Smooth muscle cell (in vitro differentiated cells): ENCODE measurements around the gene FDX1. TPM values are rescaled to one million over a fixed set of nuclear protein-coding genes. Genes with fewer than 3 reads are reported as not detected.

Experiments used
- DNase-seq: peaks from one replicate; lab custom pipeline; 2025; ENCODE audit not compliant: unreplicated experiment; lab: John Stamatoyannopoulos, UW
- H2AFZ ChIP-seq: fragments of 200-600 bp; sonication (generic); 2 replicates; pipeline ENCODE4 v1.6.0; 2016; ENCODE audit warnings: antibody characterized with exemption, low read depth, mild to moderate bottlenecking
- H3F3A ChIP-seq: fragments of 200-600 bp; sonication (generic); 2 replicates; pipeline ENCODE4 v1.6.0; 2017; ENCODE audit warnings: antibody characterized with exemption, low read depth
- H3K27ac ChIP-seq: fragments of 200-600 bp; sonication (generic); 2 replicates; pipeline ENCODE4 v1.5.1; 2016; ENCODE audit warnings: low read depth, mild to moderate bottlenecking
- H3K27me3 ChIP-seq: fragments of 200-600 bp; sonication (generic); 2 replicates; pipeline ENCODE4 v1.6.1; 2016; ENCODE audit warnings: low read depth, mild to moderate bottlenecking
- H3K36me3 ChIP-seq: fragments of 200-600 bp; sonication (generic); 2 replicates; pipeline ENCODE4 v1.5.1; 2016; ENCODE audit warnings: low read depth
- H3K4me1 ChIP-seq: fragments of 200-600 bp; sonication (generic); 2 replicates; pipeline ENCODE4 v1.5.1; 2016; ENCODE audit warnings: low read depth
- H3K4me2 ChIP-seq: fragments of 200-600 bp; sonication (generic); 2 replicates; pipeline ENCODE4 v1.6.0; 2016; ENCODE audit warnings: mild to moderate bottlenecking
- H3K4me3 ChIP-seq: fragments of 200-600 bp; sonication (generic); 2 replicates; pipeline ENCODE4 v1.5.1; 2016; ENCODE audit warnings: mild to moderate bottlenecking
- H3K79me2 ChIP-seq: fragments of 200-600 bp; sonication (generic); 2 replicates; pipeline ENCODE4 v1.6.0; 2016; ENCODE audit warnings: low read depth, mild to moderate bottlenecking
- H3K9ac ChIP-seq: fragments of 200-600 bp; sonication (generic); 2 replicates; pipeline ENCODE4 v1.6.0; 2016; ENCODE audit warnings: low read depth
- H3K9me3 ChIP-seq: fragments of 200-600 bp; sonication (generic); replicated peaks from 2 replicates; pipeline ENCODE4 v1.5.1; 2016; ENCODE audit warnings: low read depth
- H4K20me1 ChIP-seq: fragments of 200-600 bp; sonication (generic); 2 replicates; pipeline ENCODE4 v1.6.0; 2016; ENCODE audit warnings: low read depth
- CTCF ChIP-seq: fragments of 200-600 bp; sonication (generic); IDR thresholded peaks from 2 replicates; pipeline ENCODE4 v1.5.1; 2017; ENCODE audit warnings: borderline replicate concordance, mild to moderate bottlenecking, antibody characterized with exemption; ENCODE audit not compliant: insufficient read depth, poor library complexity, severe bottlenecking
- WGBS: methylation state at CpG from one replicate; pipeline ENCODE4 v1.1.7; 2016; ENCODE audit warnings: low lambda C conversion rate; 5-methylcytosine and 5-hydroxymethylcytosine counted together
- polyA plus RNA-seq: library from polyadenylated mRNA; unstranded; fragments of >200 nt; fragmentation: Nextera tagmentation; extraction: Ambion mirVana; gene quantifications from 2 replicates; pipeline ENCODE4 v1.2.1, GENCODE V29; 2016
- total RNA-seq: library from RNA; depleted of rRNA; stranded (reverse); fragments of >200 nt; gene quantifications from 2 replicates; pipeline ENCODE4 v1.2.3, GENCODE V29; 2014

FDX1 gene
- total and polyA plus RNA-seq, 2 experiments from 2014 or later = 6.7 to 8.5 TPM

GRCh38 chr11:110447343-110447742 lies 17.6 kb downstream of the FDX1 start:
- Histone ChIP-seq H3K9ac (no peak overlapping the region), H3K27ac (no peak overlapping the region), H3K9me3 (no peaks in the 10 kb centered on the region), H2AFZ (no peak overlapping the region), H4K20me1 (peaks cover 36% of the 10 kb centered on the region), H3K27me3 (no peaks in the 10 kb centered on the region), H3K4me1 (no peaks in the 10 kb centered on the region), H3K4me3 (no peak overlapping the region), H3F3A (no peaks in the 10 kb centered on the region), H3K36me3 (no peaks in the 10 kb centered on the region), H3K79me2 (peaks cover 25% of the 10 kb centered on the region), H3K4me2 (no peak overlapping the region)
- no peak for DNase-seq
- TF ChIP-seq CTCF = no peak
- WGBS = 94% methylated on average over 4 of the region's 4 CpGs

- WGBS = 92% methylated on average over 5 of the region's 5 CpGs
- H3K36me3 ChIP-seq = no peaks in the 10 kb centered on the region
- no peak for DNase-seq
- no peaks in the 10 kb centered on the region for H3F3A ChIP-seq
- no peaks in the 10 kb centered on the region for H3K4me1 ChIP-seq
- H4K20me1 ChIP-seq = peaks cover 32% of the 10 kb centered on the region
- peaks cover 25% of the 10 kb centered on the region for H3K79me2 ChIP-seq
- no peak overlapping the region for H3K27ac ChIP-seq
- TF ChIP-seq CTCF = peak; percentile 45
- H3K4me3 ChIP-seq = no peak overlapping the region
- no peak overlapping the region for H3K9ac ChIP-seq
- no peak overlapping the region for H3K4me2 ChIP-seq
- no peaks in the 10 kb centered on the region for H3K9me3 ChIP-seq
- H3K27me3 ChIP-seq = no peaks in the 10 kb centered on the region
- no peak overlapping the region for H2AFZ ChIP-seq
Observed at GRCh38 chr11:110447897-110448745, 18.4 kb downstream of the FDX1 start.

- no peaks in the 10 kb centered on the region for H3K36me3 ChIP-seq
- H3K79me2 ChIP-seq = peaks cover 24% of the 10 kb centered on the region
- H3K9ac ChIP-seq = no peak overlapping the region
- no peak overlapping the region for H3K4me2 ChIP-seq
- no peak for TF ChIP-seq CTCF
- no peaks in the 10 kb centered on the region for H3K4me1 ChIP-seq
- WGBS = 92% methylated on average over 2 of the region's 2 CpGs
- H4K20me1 ChIP-seq = peaks cover 27% of the 10 kb centered on the region
- no peak overlapping the region for H2AFZ ChIP-seq
- H3K4me3 ChIP-seq = no peak overlapping the region
- no peaks in the 10 kb centered on the region for H3K27me3 ChIP-seq
- H3F3A ChIP-seq = no peaks in the 10 kb centered on the region
- DNase-seq = no peak
- H3K9me3 ChIP-seq = no peaks in the 10 kb centered on the region
- H3K27ac ChIP-seq = no peak overlapping the region
Observed at GRCh38 chr11:110450246-110450645, 20.5 kb downstream of the FDX1 start.

GRCh38 chr11:110452720-110453119 lies 23.0 kb downstream of the FDX1 start:
- H3F3A ChIP-seq = no peaks in the 10 kb centered on the region
- no peaks in the 10 kb centered on the region for H3K36me3 ChIP-seq
- no peaks in the 10 kb centered on the region for H3K27me3 ChIP-seq
- H3K79me2 ChIP-seq = peaks cover 20% of the 10 kb centered on the region
- no peak overlapping the region for H2AFZ ChIP-seq
- H3K9ac ChIP-seq = no peak overlapping the region
- DNase-seq = no peak
- H3K9me3 ChIP-seq = no peaks in the 10 kb centered on the region
- no peak overlapping the region for H3K27ac ChIP-seq
- WGBS = 96% methylated on average over 2 of the region's 2 CpGs
- peaks cover 21% of the 10 kb centered on the region for H4K20me1 ChIP-seq
- no peak overlapping the region for H3K4me3 ChIP-seq
- H3K4me2 ChIP-seq = no peak overlapping the region
- no peaks in the 10 kb centered on the region for H3K4me1 ChIP-seq
- TF ChIP-seq CTCF = no peak
